Measurements from ENCODE around the gene PSMC4.

PSMC4 gene

DNA sequence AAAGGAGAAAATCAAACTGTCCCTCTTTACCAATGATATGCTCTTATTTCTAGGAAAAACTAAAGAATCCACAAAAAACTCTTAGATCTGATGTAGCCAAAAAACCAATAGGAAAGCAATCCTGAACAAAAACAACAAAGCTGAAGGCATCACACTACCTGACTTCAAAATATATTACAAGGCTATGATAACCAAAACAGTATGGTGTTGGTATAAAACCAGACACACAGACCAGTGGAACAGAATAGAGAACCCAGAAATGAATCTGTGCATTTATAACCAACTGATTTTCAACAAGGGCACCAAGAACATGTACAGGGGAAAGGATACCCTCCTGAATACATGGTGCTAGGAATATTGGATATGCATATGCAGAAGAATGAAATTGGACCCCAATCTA is 16.2 kb downstream of the PSMC4 start:
- in situ Hi-C loops (cut with MboI; ENCODE audit: low sequenced_read_pairs) = no loop called here

DNA sequence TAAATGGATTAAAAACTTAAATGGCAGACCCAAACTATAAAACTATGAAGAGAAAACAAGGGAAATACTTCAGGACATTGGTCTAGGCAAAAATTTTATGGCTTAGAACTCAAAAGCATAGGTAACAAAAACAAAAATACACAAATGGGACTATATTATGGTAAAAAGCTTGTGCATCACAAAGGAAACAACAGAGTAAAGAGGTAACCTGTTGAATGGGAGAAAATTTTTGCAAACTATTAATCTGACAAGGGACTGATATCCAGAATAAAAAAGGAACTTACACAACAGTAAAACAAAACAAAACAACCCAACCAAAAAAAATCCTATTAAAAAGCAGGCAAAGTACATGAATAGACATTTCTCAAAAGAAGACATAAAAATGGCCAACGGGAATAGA is 16.6 kb downstream of the PSMC4 start:
- in situ Hi-C loops (cut with MboI; ENCODE audit: low sequenced_read_pairs) = no loop called here

DNA sequence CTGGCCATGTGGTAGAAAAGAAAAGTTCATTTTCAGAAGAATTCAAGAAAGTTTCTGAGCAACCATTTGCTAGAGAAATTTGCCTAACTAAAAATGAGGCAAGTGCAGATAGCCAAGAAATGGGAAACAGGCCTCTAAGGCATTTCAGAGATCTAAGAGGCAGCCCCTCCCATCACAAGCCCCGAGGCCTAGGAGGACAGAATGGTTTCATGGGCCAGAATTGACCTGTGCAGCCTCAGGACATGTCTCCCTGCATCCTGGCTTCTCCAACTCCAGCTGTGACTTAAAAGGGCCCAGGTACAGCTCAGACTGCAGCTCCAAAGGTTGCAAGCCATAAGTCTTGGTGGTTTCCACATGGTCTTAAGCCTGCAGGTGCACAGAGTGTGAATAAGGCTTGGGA is 22.6 kb downstream of the PSMC4 start:
- in situ Hi-C loops (cut with MboI; ENCODE audit: low sequenced_read_pairs) = no loop called here

DNA sequence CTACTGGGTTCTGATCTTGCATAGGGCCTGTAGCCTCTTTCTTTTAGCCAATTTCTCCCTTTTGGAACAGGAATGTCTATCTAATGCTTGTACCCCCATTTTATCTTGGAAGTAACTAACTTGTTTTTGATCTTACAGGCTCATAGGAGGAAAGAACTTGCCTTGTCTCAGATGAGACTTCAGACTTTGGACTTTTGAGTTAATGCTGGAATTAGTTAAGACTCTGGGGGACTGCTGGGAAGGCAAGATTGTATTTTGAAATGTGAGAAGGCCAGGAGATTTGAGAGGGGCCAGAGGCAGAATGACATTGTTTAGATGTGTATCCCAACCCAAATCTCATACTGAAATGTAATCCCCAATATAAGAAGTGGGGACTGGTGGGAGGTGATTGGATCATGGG is 23.4 kb downstream of the PSMC4 start:
- in situ Hi-C loops (cut with MboI; ENCODE audit: low sequenced_read_pairs) = no loop called here

DNA sequence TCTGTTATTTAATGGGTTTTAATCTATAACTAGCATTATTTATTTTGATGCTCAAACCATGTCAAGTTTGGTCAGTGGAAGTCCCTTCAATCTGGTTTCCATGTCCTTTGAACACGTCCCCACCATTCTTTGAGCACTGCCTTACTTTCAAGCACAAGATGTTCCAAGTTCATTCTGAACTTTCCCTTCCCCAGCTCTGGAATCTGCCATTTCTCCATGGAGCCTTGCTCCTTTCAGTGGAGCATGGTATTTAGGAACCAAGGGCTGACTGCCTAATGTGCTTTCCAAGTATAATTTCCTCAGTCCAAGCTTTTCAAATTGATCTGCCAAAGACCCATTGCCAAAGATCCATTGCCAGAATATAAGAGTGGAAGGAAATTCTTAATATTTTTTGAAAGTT is 24.8 kb downstream of the PSMC4 start:
- in situ Hi-C loops (cut with MboI; ENCODE audit: low sequenced_read_pairs) = no loop called here

DNA sequence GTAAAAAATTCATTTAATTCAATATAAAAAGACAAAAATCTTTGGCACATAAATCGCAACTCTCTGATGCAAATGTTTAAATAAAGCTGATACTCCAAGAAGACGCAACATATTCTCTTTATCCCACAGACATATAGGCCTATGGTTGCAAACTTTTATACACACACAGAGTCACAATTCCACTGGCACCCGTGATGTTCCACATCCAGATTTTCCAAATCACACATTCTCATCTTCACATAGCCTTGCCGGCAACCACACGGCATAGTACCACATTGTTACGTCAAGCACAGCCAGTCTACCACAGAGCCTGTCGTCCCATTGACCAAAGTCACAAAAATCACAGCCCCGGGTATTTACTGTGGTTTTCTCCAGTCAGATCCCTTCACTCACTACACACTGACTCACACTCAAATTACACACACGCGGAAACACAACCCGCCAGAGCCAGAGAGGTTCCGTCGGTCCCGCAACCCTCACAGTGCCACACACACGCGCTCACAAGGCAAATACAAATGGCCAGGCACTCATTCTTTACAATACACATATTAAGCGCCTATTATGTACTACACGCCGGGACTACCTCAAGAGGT is 25.3 kb downstream of the PSMC4 start:
- in situ Hi-C loops (cut with MboI; ENCODE audit: low sequenced_read_pairs) = no loop called here

DNA sequence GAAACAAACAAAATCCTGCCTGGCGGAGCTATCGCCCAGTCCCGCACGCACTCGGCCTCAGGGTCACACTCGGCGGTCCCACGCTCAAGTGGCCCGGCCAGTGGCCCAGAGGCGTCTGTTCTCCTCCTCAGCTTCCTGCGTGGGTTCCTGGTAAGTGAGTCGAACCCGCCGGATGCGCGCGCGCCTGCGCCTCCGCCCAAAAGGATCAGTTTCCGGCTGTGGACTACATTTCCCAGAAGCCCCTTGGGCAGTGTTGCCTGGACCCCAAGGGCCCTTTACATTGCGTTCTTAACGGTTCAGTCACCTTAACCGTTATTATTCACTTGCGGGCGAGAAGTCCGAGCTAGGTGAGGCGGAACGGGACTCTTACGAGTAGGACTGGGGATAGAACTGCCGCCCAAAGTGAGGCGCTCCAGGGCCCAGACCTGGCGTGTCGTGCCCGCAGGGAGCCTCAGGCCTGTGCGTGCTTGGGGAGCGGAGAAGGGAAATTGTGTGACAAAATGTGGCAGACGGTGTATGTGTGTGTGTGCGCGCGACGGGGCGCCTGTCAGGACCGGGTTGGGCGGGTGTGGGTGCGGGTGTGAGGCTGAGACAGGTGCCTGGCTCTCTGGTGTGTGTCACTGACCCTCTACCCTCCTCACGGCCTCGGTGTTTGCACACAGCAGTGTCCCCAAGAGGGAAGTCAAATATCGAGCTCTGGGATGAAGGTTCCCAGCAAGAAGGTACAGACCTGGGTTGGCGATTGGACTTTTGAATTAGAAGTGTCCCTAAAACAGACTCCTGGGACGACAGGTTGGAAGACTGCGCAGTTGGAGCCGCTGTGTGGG is 26.1 kb downstream of the PSMC4 start, which contains the start of gene ZNF546:
TSS of gene ZNF546 (plus strand) at position 250 of the 827 bp plus-strand sequence. CDS start 1,267 bp downstream, outside the sequence.
- in situ Hi-C loops (cut with MboI; ENCODE audit: low sequenced_read_pairs) = no loop called here

DNA sequence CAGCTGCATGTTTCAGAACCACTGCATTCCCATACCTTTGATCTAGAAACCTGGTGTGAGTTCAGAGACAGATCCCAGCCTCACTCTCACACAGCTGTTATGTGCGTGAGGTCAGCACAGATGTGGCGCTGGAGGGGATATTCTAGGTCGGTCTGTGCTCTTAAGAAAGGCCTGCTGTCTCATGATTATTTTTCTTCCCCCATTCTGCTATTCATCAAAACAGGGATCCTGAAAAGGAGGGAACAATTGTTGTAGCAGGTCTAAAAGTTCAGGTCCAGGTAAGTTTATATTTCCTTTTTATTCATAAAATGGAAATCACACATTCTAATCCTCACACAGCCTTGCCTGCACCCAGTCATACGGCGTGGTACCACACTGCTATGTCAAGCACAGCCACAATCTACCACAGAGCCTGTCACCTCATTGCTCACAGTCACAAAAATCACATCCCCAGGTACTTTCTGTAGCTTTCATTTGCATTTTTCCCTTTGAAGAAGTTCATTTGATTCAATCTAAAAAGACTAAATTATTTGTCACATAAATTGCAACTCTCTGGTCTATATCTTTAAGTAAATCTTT is 26.8 kb downstream of the PSMC4 start:
- in situ Hi-C loops (cut with MboI; ENCODE audit: low sequenced_read_pairs) = no loop called here

DNA sequence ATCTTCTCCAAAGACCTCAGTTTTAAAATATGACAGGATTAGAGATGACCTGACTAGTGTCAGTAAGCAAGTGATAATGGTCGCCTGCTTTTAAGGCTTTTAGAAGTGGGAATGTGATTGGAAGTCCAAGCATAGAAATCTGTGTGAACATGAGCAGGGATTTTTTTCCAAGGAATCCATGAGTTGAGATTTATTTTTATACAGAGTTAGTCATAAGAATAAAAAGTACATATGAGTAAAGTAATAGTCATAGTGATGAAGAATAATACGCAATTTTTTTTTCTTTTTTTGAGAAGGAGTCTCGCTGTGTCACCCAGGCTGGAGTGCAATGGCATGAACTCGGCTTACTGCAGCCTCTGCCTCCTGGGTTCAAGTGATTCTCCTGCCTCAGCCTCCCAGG is 27.5 kb downstream of the PSMC4 start:
- in situ Hi-C loops (cut with MboI; ENCODE audit: low sequenced_read_pairs) = no loop called here

DNA sequence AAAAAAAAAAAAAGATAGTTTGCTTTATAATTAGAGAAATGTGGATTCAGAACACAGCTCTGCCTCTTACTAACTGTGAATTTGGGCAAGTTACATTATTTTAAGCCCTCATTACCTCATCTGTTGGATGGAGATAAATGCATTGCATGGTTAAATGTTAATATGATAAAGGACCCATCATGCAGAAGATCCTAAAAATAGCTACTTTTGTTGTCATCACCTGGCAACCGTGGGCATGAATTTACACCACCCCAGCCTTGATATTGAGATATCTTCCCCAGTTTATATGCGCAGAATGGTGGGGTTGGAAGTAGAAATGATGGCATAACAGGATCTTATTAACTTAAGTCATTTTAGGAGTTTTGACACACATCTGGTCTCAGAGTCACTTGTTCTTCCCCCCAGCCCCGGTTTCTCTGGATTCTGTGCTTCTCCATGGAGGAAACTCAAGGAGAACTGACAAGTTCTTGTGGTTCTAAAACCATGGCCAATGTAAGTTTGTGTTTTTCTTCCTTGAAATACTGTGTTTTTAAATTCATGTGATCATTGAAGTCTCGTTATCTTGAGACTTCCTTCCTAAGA is 34.8 kb downstream of the PSMC4 start:
- in situ Hi-C loops (cut with MboI; ENCODE audit: low sequenced_read_pairs) = no loop called here

DNA sequence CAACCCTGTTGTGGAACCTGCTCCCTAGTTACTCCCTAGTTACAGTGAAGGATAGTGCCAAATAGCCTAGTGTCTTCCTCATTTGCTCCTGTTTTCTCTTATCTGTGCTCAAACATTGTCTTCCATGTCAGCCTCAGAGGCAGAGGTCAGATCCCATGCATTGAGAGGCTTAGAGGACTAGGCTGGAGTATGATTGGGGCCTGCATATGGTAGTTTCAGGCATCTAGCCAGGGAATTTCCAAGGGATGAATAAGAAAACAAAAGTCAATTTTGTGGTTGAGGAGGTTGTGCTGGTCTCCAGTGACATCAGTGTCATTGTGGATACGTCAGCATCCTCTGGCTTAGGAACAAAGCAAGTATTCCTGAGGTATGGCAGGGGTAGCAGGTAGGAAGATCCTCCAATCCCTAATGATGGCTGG is 35.3 kb downstream of the PSMC4 start:
- in situ Hi-C loops (cut with MboI; ENCODE audit: low sequenced_read_pairs) = no loop called here

DNA sequence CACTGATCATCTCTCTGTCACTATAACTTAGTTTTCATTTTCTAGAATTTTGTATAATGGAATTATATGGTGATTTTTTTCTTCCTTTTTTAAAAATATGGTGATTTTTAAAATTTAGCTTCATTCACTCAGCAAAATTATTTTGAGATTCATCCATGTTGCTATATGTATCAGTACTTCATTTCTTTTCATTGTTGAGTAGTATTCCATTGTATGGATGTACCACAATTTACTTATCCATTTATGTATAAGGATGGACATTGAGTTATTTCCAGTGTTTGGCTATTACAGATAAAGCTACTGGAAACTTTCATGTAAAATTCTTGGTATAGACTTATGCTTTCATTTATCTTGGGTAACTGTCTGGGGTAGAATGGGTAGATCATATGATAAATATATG is 38.7 kb downstream of the PSMC4 start:
- in situ Hi-C loops (cut with MboI; ENCODE audit: low sequenced_read_pairs) = no loop called here

DNA sequence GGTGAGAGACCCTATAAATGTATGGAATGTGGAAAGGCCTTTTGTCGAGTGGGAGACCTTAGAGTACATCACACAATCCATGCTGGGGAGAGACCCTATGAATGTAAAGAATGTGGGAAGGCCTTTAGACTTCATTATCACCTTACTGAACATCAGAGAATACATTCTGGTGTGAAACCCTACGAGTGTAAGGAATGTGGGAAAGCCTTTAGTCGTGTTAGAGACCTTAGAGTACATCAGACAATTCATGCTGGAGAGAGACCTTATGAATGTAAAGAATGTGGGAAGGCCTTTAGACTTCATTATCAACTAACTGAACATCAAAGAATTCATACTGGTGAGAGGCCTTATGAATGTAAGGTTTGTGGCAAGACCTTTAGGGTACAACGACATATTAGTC is 43.0 kb downstream of the PSMC4 start:
- in situ Hi-C loops (cut with MboI; ENCODE audit: low sequenced_read_pairs) = no loop called here

DNA sequence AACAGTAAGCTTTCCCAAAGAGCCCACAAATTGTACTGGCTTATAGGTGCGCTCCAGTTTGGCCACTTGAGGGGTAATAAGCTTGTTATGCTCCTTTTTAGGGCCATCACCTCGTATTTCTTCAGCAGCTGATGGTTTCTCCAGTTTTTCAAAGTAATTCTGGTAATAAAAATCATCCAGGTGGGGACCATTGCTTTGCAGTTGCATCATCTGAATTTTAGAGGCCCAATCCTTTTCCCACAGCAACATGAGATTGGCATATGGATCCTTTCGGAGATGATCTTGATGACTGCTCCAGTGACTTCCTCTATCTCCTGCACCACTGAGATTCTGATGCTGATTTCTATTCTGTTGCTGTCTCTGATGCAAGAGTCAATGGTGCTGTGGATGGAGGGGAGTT is 53.0 kb downstream of the PSMC4 start:
- in situ Hi-C loops (cut with MboI; ENCODE audit: low sequenced_read_pairs) = no loop called here

DNA sequence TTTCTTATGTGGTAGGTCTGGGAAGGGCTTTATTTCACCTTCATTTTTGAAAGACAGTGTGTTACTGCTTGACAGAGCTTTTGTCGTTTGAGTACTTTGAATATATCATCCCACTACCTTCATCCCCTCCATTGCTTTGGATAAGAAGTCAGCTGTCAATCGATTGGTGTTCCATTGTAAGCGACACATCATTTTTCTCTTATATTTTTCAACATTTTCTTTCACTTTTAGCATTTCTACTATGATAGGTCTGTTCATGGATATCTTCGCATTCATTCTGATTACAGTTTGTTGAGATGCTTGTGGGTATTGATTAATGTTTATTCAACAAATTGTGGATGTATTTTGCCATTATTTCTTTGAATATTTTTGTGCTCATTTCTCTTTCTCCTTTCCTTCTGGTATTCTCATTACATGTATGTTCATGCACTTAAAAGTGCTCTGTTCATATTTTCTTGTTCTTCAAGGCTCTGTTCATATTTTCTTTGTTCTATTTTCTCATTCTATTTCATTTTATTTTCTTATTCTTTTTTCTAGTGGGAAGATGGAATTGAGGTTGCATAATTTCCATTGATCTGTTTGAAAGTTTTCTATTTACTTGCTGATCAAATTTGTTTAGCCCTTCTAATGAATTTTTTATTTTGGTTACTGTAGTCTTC is 55.1 kb downstream of the PSMC4 start:
- in situ Hi-C loops (cut with MboI; ENCODE audit: low sequenced_read_pairs) = no loop called here

DNA sequence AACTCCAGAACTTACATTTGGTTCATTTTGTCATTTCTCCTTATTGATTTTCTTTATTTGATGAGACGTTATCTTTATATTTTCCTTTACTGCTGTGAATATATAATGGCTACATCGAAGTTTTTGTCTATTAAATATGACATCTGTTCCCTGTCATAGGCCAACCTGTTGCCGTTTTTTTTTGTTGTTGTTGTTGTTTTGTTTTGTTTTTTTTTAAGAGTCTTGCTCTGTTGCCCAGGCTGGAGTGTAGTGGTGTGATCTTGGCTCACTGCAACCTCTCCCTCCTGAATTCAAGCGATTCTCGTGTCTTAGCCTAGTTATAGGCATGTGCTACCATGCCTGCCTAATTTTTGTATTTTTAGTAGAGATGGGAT is 55.6 kb downstream of the PSMC4 start:
- in situ Hi-C loops (cut with MboI; ENCODE audit: low sequenced_read_pairs) = no loop called here
